ENCODE results near the gene SREBF1.

- TF ChIP-seq POLR2A (IDR thresholded peaks at IDR 0.05), result no peak
- TF ChIP-seq, protein P1, sequence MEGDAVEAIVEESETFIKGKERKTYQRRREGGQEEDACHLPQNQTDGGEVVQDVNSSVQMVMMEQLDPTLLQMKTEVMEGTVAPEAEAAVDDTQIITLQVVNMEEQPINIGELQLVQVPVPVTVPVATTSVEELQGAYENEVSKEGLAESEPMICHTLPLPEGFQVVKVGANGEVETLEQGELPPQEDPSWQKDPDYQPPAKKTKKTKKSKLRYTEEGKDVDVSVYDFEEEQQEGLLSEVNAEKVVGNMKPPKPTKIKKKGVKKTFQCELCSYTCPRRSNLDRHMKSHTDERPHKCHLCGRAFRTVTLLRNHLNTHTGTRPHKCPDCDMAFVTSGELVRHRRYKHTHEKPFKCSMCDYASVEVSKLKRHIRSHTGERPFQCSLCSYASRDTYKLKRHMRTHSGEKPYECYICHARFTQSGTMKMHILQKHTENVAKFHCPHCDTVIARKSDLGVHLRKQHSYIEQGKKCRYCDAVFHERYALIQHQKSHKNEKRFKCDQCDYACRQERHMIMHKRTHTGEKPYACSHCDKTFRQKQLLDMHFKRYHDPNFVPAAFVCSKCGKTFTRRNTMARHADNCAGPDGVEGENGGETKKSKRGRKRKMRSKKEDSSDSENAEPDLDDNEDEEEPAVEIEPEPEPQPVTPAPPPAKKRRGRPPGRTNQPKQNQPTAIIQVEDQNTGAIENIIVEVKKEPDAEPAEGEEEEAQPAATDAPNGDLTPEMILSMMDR (IDR thresholded peaks at IDR 0.05), result no peak
Observed at GRCh38 chr17:17874478-17874877, 37.7 kb upstream of the SREBF1 start.
